Measurements from ENCODE around the gene RTN1. TPM values are rescaled to one million over a fixed set of nuclear protein-coding genes. Genes with fewer than 3 reads are reported as not detected.

RTN1 gene
- polyA plus RNA-seq, 1 donor from 2014 or later: 1,138 TPM

DNA sequence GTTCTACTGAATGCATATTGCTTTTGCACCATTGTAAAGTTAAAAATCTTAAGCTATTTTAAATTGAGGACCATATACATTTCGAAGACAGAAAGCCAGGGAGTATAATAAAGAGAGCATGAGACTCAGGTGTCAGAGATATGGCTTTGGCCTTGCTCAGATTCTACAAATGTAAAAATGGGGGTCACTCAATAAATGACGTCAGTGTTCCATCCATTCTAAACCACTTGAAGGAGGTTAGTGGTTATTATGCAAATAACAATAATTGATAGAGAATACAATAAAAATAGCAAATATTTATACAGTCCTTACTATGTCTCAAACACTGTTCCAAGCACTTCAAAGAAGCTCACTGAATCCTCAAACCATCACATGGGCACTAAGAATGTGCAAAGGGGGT is 20.1 kb downstream of the RTN1 start:
- no peaks in the 10 kb centered on the region for H3K9me2 ChIP-seq (ENCODE audit: insufficient read depth, low read length)
- no peak overlapping the region for H3K4me3 ChIP-seq (ENCODE audit: low read length)
- no peaks in the 10 kb centered on the region for H3K79me2 ChIP-seq (replicated peaks; ENCODE audit: insufficient read depth, low read length)
- H3K27ac ChIP-seq (ENCODE audit: low read length): no peak overlapping the region
- H2AFZ ChIP-seq (ENCODE audit: low read depth, low read length): no peak overlapping the region
- H3K27me3 ChIP-seq (ENCODE audit: insufficient read depth, low read depth, low read length): no peaks in the 10 kb centered on the region
- H3F3A ChIP-seq (ENCODE audit: insufficient read depth, low read length, poor library complexity, severe bottlenecking): no peaks in the 10 kb centered on the region
- H4K20me1 ChIP-seq (ENCODE audit: insufficient read depth): no peaks in the 10 kb centered on the region
- H3K36me3 ChIP-seq (ENCODE audit: insufficient read depth, low read length): no peaks in the 10 kb centered on the region
- no peak overlapping the region for H3K4me2 ChIP-seq (ENCODE audit: low read length)
- H3K9me3 ChIP-seq (ENCODE audit: low read length): no peaks in the 10 kb centered on the region
- TF ChIP-seq, protein P1, sequence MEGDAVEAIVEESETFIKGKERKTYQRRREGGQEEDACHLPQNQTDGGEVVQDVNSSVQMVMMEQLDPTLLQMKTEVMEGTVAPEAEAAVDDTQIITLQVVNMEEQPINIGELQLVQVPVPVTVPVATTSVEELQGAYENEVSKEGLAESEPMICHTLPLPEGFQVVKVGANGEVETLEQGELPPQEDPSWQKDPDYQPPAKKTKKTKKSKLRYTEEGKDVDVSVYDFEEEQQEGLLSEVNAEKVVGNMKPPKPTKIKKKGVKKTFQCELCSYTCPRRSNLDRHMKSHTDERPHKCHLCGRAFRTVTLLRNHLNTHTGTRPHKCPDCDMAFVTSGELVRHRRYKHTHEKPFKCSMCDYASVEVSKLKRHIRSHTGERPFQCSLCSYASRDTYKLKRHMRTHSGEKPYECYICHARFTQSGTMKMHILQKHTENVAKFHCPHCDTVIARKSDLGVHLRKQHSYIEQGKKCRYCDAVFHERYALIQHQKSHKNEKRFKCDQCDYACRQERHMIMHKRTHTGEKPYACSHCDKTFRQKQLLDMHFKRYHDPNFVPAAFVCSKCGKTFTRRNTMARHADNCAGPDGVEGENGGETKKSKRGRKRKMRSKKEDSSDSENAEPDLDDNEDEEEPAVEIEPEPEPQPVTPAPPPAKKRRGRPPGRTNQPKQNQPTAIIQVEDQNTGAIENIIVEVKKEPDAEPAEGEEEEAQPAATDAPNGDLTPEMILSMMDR (IDR thresholded peaks at IDR 0.05; ENCODE audit: poor library complexity, severe bottlenecking): no peak
- TF ChIP-seq EP300 (conservative IDR thresholded peaks at IDR 0.05; ENCODE audit: poor library complexity, severe bottlenecking) (no peak), RAD21 (conservative IDR thresholded peaks at IDR 0.05) (no peak), EZH2 (IDR thresholded peaks at IDR 0.05; ENCODE audit: borderline replicate concordance, insufficient read depth, low read length, poor library complexity, severe bottlenecking) (no peak), SMC3 (conservative IDR thresholded peaks at IDR 0.05; ENCODE audit: poor library complexity) (no peak), MXI1 (conservative IDR thresholded peaks at IDR 0.05; ENCODE audit: poor library complexity, severe bottlenecking) (no peak)
- TF ChIP-seq, protein P2, sequence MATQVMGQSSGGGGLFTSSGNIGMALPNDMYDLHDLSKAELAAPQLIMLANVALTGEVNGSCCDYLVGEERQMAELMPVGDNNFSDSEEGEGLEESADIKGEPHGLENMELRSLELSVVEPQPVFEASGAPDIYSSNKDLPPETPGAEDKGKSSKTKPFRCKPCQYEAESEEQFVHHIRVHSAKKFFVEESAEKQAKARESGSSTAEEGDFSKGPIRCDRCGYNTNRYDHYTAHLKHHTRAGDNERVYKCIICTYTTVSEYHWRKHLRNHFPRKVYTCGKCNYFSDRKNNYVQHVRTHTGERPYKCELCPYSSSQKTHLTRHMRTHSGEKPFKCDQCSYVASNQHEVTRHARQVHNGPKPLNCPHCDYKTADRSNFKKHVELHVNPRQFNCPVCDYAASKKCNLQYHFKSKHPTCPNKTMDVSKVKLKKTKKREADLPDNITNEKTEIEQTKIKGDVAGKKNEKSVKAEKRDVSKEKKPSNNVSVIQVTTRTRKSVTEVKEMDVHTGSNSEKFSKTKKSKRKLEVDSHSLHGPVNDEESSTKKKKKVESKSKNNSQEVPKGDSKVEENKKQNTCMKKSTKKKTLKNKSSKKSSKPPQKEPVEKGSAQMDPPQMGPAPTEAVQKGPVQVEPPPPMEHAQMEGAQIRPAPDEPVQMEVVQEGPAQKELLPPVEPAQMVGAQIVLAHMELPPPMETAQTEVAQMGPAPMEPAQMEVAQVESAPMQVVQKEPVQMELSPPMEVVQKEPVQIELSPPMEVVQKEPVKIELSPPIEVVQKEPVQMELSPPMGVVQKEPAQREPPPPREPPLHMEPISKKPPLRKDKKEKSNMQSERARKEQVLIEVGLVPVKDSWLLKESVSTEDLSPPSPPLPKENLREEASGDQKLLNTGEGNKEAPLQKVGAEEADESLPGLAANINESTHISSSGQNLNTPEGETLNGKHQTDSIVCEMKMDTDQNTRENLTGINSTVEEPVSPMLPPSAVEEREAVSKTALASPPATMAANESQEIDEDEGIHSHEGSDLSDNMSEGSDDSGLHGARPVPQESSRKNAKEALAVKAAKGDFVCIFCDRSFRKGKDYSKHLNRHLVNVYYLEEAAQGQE (IDR thresholded peaks at IDR 0.05; ENCODE audit: borderline replicate concordance): no peak
- H3K9ac ChIP-seq (ENCODE audit: low read length): no peak overlapping the region

DNA sequence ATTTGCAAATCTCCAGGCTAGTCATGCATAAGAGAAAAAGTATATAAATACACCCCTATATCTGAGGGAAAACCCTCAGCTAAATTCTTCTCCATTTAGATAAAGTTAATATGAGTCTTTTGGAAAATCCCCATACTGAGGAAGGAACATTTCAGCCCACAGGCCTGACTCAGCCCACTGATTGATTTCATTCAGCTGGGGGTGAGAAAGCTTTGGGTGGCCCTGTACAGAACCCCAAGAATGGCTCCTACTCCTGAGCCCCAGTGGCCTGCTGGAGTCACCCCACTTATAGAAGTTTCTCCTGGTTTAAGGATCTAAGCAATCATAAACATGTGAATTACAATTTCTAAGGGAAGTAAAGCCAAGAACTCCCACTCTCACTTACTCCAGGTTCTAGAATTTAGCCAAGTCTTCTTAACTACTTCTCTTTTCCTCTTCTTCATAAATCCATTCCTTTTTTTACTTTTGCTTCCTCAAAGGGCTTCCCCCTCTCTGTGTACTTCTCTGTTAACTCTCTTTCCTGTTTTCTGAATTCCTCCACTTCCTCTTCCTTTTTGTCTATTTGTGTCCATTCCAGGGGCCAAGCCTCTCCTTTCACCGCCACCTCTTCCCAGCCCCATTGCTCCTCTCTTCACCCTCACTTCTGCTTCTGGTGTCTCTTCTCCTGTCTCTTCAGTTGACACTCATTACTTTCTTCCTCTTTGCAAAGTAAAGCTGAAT is 21.0 kb downstream of the RTN1 start:
- Histone ChIP-seq H3K79me2 (replicated peaks; ENCODE audit: insufficient read depth, low read length) (no peaks in the 10 kb centered on the region), H3K4me2 (ENCODE audit: low read length) (no peak overlapping the region), H3F3A (ENCODE audit: insufficient read depth, low read length, poor library complexity, severe bottlenecking) (no peaks in the 10 kb centered on the region), H3K4me3 (ENCODE audit: low read length) (no peak overlapping the region), H4K20me1 (ENCODE audit: insufficient read depth) (no peaks in the 10 kb centered on the region), H3K9ac (ENCODE audit: low read length) (no peak overlapping the region), H3K27ac (ENCODE audit: low read length) (no peak overlapping the region), H3K27me3 (ENCODE audit: insufficient read depth, low read depth, low read length) (no peaks in the 10 kb centered on the region), H2AFZ (ENCODE audit: low read depth, low read length) (no peak overlapping the region), H3K36me3 (ENCODE audit: insufficient read depth, low read length) (no peaks in the 10 kb centered on the region), H3K9me3 (ENCODE audit: low read length) (no peaks in the 10 kb centered on the region), H3K9me2 (ENCODE audit: insufficient read depth, low read length) (no peaks in the 10 kb centered on the region)
- TF ChIP-seq POLR2AphosphoS5 (IDR thresholded peaks at IDR 0.05): no peak
- no peak for TF ChIP-seq EP300 (conservative IDR thresholded peaks at IDR 0.05; ENCODE audit: poor library complexity, severe bottlenecking)
- TF ChIP-seq SMC3 (conservative IDR thresholded peaks at IDR 0.05; ENCODE audit: poor library complexity): no peak
- no peak for TF ChIP-seq RAD21 (conservative IDR thresholded peaks at IDR 0.05)
- TF ChIP-seq, protein P1 (IDR thresholded peaks at IDR 0.05; ENCODE audit: poor library complexity, severe bottlenecking): no peak
- no peak for TF ChIP-seq TAF1 (IDR thresholded peaks at IDR 0.05; ENCODE audit: low read depth)
- TF ChIP-seq EZH2 (IDR thresholded peaks at IDR 0.05; ENCODE audit: borderline replicate concordance, insufficient read depth, low read length, poor library complexity, severe bottlenecking): no peak
- no peak for TF ChIP-seq MXI1 (conservative IDR thresholded peaks at IDR 0.05; ENCODE audit: poor library complexity, severe bottlenecking)
- TF ChIP-seq, protein P2 (IDR thresholded peaks at IDR 0.05; ENCODE audit: borderline replicate concordance): no peak

All from neural cell (in vitro differentiated cells).